ENCODE measurements around the gene SLC25A33. TPM values are rescaled to one million over a fixed set of nuclear protein-coding genes. Genes with fewer than 3 reads are reported as not detected.

The SLC25A33 gene
- total and polyA plus RNA-seq, 8 donors = 2.2 to 6.0 (median 2.7) TPM

GRCh38 chr1:9594471-9595155, 55.3 kb downstream of the SLC25A33 start:
- no peak for TF ChIP-seq CTCF (IDR thresholded peaks at IDR 0.05)
- H3K27ac ChIP-seq = no peak overlapping the region

GRCh38 chr1:9595156-9595967, 56.1 kb downstream of the SLC25A33 start:
- TF ChIP-seq CTCF (IDR thresholded peaks at IDR 0.05) = no peak
- peaks cover 9 to 33% of the 10 kb centered on the region in 2 donors for H3K4me1 ChIP-seq
- intact Hi-C loops (cut with DNase I) = no loop called here
- H3K27ac ChIP-seq = no peak overlapping the region
- peak in 1 of 4 donors; percentile 52 for DNase-seq
- no peaks in the 10 kb centered on the region for H3K27me3 ChIP-seq
- no peaks in the 10 kb centered on the region for H3K9me3 ChIP-seq
- H3K4me3 ChIP-seq = no peak overlapping the region
- ATAC-seq = no peak
- H3K36me3 ChIP-seq = peaks cover 0 to 34% of the 10 kb centered on the region in 2 donors

More at GRCh38 chr1:9594471-9595155, 55.3 kb downstream of the SLC25A33 start:
- Histone ChIP-seq H3K9me3 (no peaks in the 10 kb centered on the region), H3K4me3 (no peak overlapping the region), H3K27me3 (no peaks in the 10 kb centered on the region), H3K4me1 (peaks cover 12 to 40% of the 10 kb centered on the region in 2 donors), H3K36me3 (peaks cover 0 to 28% of the 10 kb centered on the region in 2 donors)
- peak in 1 of 4 donors; percentile 76 for DNase-seq
- intact Hi-C loops (cut with DNase I) = no loop called here
- no peak for ATAC-seq

- ATAC-seq (no peak), DNase-seq (no peak)
- intact Hi-C loops (cut with DNase I) = no loop called here
- no peak for TF ChIP-seq CTCF (IDR thresholded peaks at IDR 0.05)
- no peak overlapping the region for H3K4me3 ChIP-seq
- H3K9me3 ChIP-seq = no peaks in the 10 kb centered on the region
- H3K27me3 ChIP-seq = no peaks in the 10 kb centered on the region
- H3K27ac ChIP-seq = no peak overlapping the region
- peaks cover 0 to 40% of the 10 kb centered on the region in 2 donors for H3K36me3 ChIP-seq
- H3K4me1 ChIP-seq = peaks cover 9 to 30% of the 10 kb centered on the region in 2 donors
These were observed 56.7 kb downstream of the SLC25A33 start for GRCh38 chr1:9595968-9596340.

- intact Hi-C loops (cut with DNase I) = no loop called here
- no peak overlapping the region for H3K4me3 ChIP-seq
- peaks cover 9 to 24% of the 10 kb centered on the region in 2 donors for H3K4me1 ChIP-seq
- H3K9me3 ChIP-seq = no peaks in the 10 kb centered on the region
- TF ChIP-seq CTCF (IDR thresholded peaks at IDR 0.05) = no peak
- peaks cover 0 to 46% of the 10 kb centered on the region in 2 donors for H3K36me3 ChIP-seq
- no peak overlapping the region for H3K27ac ChIP-seq
- peak in 1 of 4 donors; percentile 62 for DNase-seq
- ATAC-seq = no peak
- H3K27me3 ChIP-seq = no peaks in the 10 kb centered on the region
These were observed 57.3 kb downstream of the SLC25A33 start for GRCh38 chr1:9596415-9597123.
